SK-N-SH (cell line): ENCODE measurements around the gene IL5. TPM values are rescaled to one million over a fixed set of nuclear protein-coding genes. Genes with fewer than 3 reads are reported as not detected.

Experiments
- CTCF ChIA-PET: fragments of 300-600, 350-600 bp; formaldehyde crosslinking; extraction: SDS; loops from one replicate; lab custom pipeline; 2021; lab: Yijun Ruan, JAX
- POLR2A ChIA-PET: fragments of 350-600 bp; sonication (Branson Sonifier 250); formaldehyde crosslinking; extraction: SDS; loops from one replicate; lab custom pipeline; 2020; ENCODE audit warnings: antibody characterized with exemption, inconsistent platforms; lab: Yijun Ruan, JAX
- DNase-seq: peaks from one replicate; pipeline ENCODE4 v3.0.0; 2012
- H2AFZ ChIP-seq: fragments of 200-600 bp; sonication (generic); 2 replicates; pipeline ENCODE4 v1.8.1; 2016; ENCODE audit warnings: antibody characterized with exemption, mild to moderate bottlenecking, low read depth
- H3F3A ChIP-seq: fragments of 200-600 bp; sonication (generic); replicated peaks from 2 replicates; pipeline ENCODE3; 2016; ENCODE audit warnings: antibody characterized with exemption, mild to moderate bottlenecking; ENCODE audit not compliant: insufficient read depth
- H3K27ac ChIP-seq, 2 experiments: fragments of 200-500 bp in 1 of 2; fragments of 200-600 bp in 1 of 2; sonication (Bioruptor generic) in 1 of 2; sonication (generic), shearing (Covaris generic) in 1 of 2; 2 replicates each; pipeline versions ENCODE4 v1.5.1 to v1.6.1; 2014 to 2016; ENCODE audit warnings: low read depth in 2 of 2, inconsistent platforms in 1 of 2, low read length in 1 of 2, mild to moderate bottlenecking in 1 of 2, mixed read lengths in 1 of 2
- H3K27me3 ChIP-seq: fragments of 200-600 bp; sonication (generic), shearing (Covaris generic); 2 replicates; pipeline ENCODE4 v1.6.1; 2016; ENCODE audit warnings: mixed run types; ENCODE audit not compliant: insufficient read depth
- H3K36me3 ChIP-seq, 2 experiments: fragments of 200-500 bp in 1 of 2; fragments of 200-600 bp in 1 of 2; sonication (Bioruptor generic) in 1 of 2; sonication (generic) in 1 of 2; replicated peaks in 1 of 2; 2 replicates each; pipeline versions ENCODE3 to v1.5.1; 2014 to 2016; ENCODE audit warnings: low read length in 1 of 2, mild to moderate bottlenecking in 1 of 2; ENCODE audit not compliant: insufficient read depth in 2 of 2, control insufficient read depth in 1 of 2
- H3K4me1 ChIP-seq, 2 experiments: fragments of 200-500 bp in 1 of 2; fragments of 200-600 bp in 1 of 2; sonication (Bioruptor generic) in 1 of 2; sonication (generic), shearing (Covaris generic) in 1 of 2; 2 replicates each; pipeline versions ENCODE4 v1.5.1 to v1.6.1; 2014 to 2016; ENCODE audit warnings: low read depth in 1 of 2, low read length in 1 of 2, mixed run types in 1 of 2; ENCODE audit not compliant: insufficient read depth in 2 of 2, control insufficient read depth in 1 of 2
- H3K4me2 ChIP-seq: fragments of 200-600 bp; sonication (generic), shearing (Covaris generic); 2 replicates; pipeline ENCODE4 v1.6.1; 2017; ENCODE audit warnings: mixed run types
- H3K4me3 ChIP-seq, 2 experiments: fragments of 200-500 bp in 1 of 2; fragments of 200-600 bp in 1 of 2; sonication (Bioruptor generic) in 1 of 2; sonication (generic), shearing (Covaris generic) in 1 of 2; 2 replicates each; pipeline versions ENCODE4 v1.5.1 to v1.8.1; 2014 to 2016; ENCODE audit warnings: low read depth in 2 of 2, inconsistent platforms in 1 of 2, low read length in 1 of 2, mild to moderate bottlenecking in 1 of 2, mixed read lengths in 1 of 2, moderate library complexity in 1 of 2
- H3K79me2 ChIP-seq: fragments of 200-600 bp; sonication (generic); 2 replicates; pipeline ENCODE4 v1.8.1; 2017; ENCODE audit warnings: mild to moderate bottlenecking; ENCODE audit not compliant: insufficient read depth
- H3K9ac ChIP-seq: fragments of 200-600 bp; sonication (generic); 2 replicates; pipeline ENCODE4 v1.6.1; 2017; ENCODE audit warnings: mixed run types
- H3K9me2 ChIP-seq: fragments of 200-600 bp; sonication (generic); 2 replicates; pipeline ENCODE4 v1.6.1; 2017; ENCODE audit warnings: mixed run types
- H3K9me3 ChIP-seq: fragments of 200-600 bp; sonication (generic); 2 replicates; pipeline ENCODE4 v1.6.1; 2017; ENCODE audit warnings: mixed run types, mild to moderate bottlenecking, moderate library complexity
- H4K20me1 ChIP-seq: fragments of 200-600 bp; sonication (generic); 2 replicates; pipeline ENCODE4 v1.6.1; 2017; ENCODE audit warnings: mild to moderate bottlenecking, mixed run types; ENCODE audit not compliant: insufficient read depth
- CTCF ChIP-seq: fragments of 200-600 bp; sonication (generic); IDR thresholded peaks from 2 replicates; pipeline ENCODE4 v1.6.1; 2017; ENCODE audit warnings: antibody characterized with exemption, mild to moderate bottlenecking, moderate library complexity
- ELF1 ChIP-seq: IDR thresholded peaks from 2 replicates; pipeline ENCODE4 v1.4.0; 2012
- EZH2phosphoT487 ChIP-seq: fragments of 200-600 bp; sonication (generic); IDR thresholded peaks from 2 replicates; pipeline ENCODE4 v1.6.1; 2017; ENCODE audit warnings: low read depth, mixed run types, mild to moderate bottlenecking, antibody characterized with exemption, moderate library complexity, borderline replicate concordance
- FOSL2 ChIP-seq: IDR thresholded peaks from 2 replicates; pipeline ENCODE4 v1.4.0; 2012; ENCODE audit warnings: low read depth, mild to moderate bottlenecking, moderate library complexity, borderline replicate concordance
- FOXJ3 ChIP-seq: sonication (generic); formaldehyde crosslinking; IDR thresholded peaks from 2 replicates; pipeline ENCODE4 v1.5.1; 2020; ENCODE audit warnings: mild to moderate bottlenecking, missing genetic modification reagents
- FOXM1 ChIP-seq: IDR thresholded peaks from 2 replicates; pipeline ENCODE4 v1.4.0; 2012; ENCODE audit warnings: low read depth, mild to moderate bottlenecking
- GATA2 ChIP-seq: sonication (generic); formaldehyde crosslinking; IDR thresholded peaks from 2 replicates; pipeline ENCODE4 v1.5.0; 2020; ENCODE audit warnings: mild to moderate bottlenecking, missing genetic modification reagents
- MEF2A ChIP-seq: IDR thresholded peaks from 2 replicates; pipeline ENCODE4 v1.4.0; 2012; ENCODE audit warnings: low read depth, borderline replicate concordance
- MXI1 ChIP-seq: IDR thresholded peaks from 2 replicates; pipeline ENCODE4 v1.6.1; 2012; ENCODE audit warnings: mild to moderate bottlenecking, low read depth, low read length, improper control_type of control experiment
- NFIC ChIP-seq: IDR thresholded peaks from 2 replicates; pipeline ENCODE4 v1.4.0; 2012; ENCODE audit warnings: borderline replicate concordance
- NRF1 ChIP-seq: IDR thresholded peaks from 2 replicates; pipeline ENCODE4 v1.6.1; 2012; ENCODE audit warnings: low read depth, mild to moderate bottlenecking, low read length
- POLR2AphosphoS5 ChIP-seq: IDR thresholded peaks from 2 replicates; pipeline ENCODE4 v1.6.1; 2012; ENCODE audit warnings: low read depth, low read length
- RCOR1 ChIP-seq: fragments of 150-350 bp; IDR thresholded peaks from 2 replicates; pipeline ENCODE4 v1.6.1; 2017; ENCODE audit warnings: antibody characterized with exemption, low read length
- RFX5 ChIP-seq: IDR thresholded peaks from 2 replicates; pipeline ENCODE4 v1.6.1; 2012; ENCODE audit warnings: mild to moderate bottlenecking, improper control_type of control experiment, low read length
- SIN3A ChIP-seq: IDR thresholded peaks from 2 replicates; pipeline ENCODE4 v1.6.1; 2012; ENCODE audit warnings: low read depth, mild to moderate bottlenecking, low read length, moderate library complexity, borderline replicate concordance
- SMC3 ChIP-seq: IDR thresholded peaks from 2 replicates; pipeline ENCODE4 v1.6.1; 2012; ENCODE audit warnings: low read depth, low read length, improper control_type of control experiment
- TAF1 ChIP-seq: IDR thresholded peaks from 2 replicates; pipeline ENCODE4 v1.6.1; 2012; ENCODE audit warnings: low read depth, mild to moderate bottlenecking, low read length, moderate library complexity, borderline replicate concordance
- TCF12 ChIP-seq: IDR thresholded peaks from 2 replicates; pipeline ENCODE4 v1.4.0; 2012
- TEAD4 ChIP-seq: IDR thresholded peaks from 2 replicates; pipeline ENCODE4 v1.4.0; 2012; ENCODE audit warnings: mild to moderate bottlenecking, borderline replicate concordance; ENCODE audit not compliant: insufficient read depth
- YY1 ChIP-seq: IDR thresholded peaks from 2 replicates; pipeline ENCODE4 v1.4.0; 2012; ENCODE audit warnings: low read depth, mild to moderate bottlenecking
- WGBS: methylation state at CpG from one replicate; pipeline ENCODE4 v1.1.6; 2017; ENCODE audit warnings: low lambda C conversion rate; 5-methylcytosine and 5-hydroxymethylcytosine counted together
- polyA plus RNA-seq, 3 experiments: library from polyadenylated mRNA; depleted of rRNA; stranded (reverse); fragments of >200 nt; gene quantifications; 2 replicates each; pipeline ENCODE4 v1.2.3, GENCODE V29; 2012
- TF ChIP-seq, protein P1 (sequence below): IDR thresholded peaks from 2 replicates; pipeline ENCODE4 v1.6.1; 2012; ENCODE audit warnings: mild to moderate bottlenecking, low read depth, low read length, moderate library complexity
- TF ChIP-seq, protein P2 (sequence below): IDR thresholded peaks from 2 replicates; pipeline ENCODE4 v1.4.0; 2012; ENCODE audit warnings: low read depth, borderline replicate concordance
- TF ChIP-seq, protein P3 (sequence below): IDR thresholded peaks from 2 replicates; pipeline ENCODE4; 2012
- TF ChIP-seq, protein P4 (sequence below): IDR thresholded peaks from 2 replicates; pipeline ENCODE4 v1.4.0; 2012; ENCODE audit warnings: low read depth

The IL5 gene
- polyA plus RNA-seq, 1 of the 3 experiments (the other 2 are of a cell fraction), result not detected

DNA sequence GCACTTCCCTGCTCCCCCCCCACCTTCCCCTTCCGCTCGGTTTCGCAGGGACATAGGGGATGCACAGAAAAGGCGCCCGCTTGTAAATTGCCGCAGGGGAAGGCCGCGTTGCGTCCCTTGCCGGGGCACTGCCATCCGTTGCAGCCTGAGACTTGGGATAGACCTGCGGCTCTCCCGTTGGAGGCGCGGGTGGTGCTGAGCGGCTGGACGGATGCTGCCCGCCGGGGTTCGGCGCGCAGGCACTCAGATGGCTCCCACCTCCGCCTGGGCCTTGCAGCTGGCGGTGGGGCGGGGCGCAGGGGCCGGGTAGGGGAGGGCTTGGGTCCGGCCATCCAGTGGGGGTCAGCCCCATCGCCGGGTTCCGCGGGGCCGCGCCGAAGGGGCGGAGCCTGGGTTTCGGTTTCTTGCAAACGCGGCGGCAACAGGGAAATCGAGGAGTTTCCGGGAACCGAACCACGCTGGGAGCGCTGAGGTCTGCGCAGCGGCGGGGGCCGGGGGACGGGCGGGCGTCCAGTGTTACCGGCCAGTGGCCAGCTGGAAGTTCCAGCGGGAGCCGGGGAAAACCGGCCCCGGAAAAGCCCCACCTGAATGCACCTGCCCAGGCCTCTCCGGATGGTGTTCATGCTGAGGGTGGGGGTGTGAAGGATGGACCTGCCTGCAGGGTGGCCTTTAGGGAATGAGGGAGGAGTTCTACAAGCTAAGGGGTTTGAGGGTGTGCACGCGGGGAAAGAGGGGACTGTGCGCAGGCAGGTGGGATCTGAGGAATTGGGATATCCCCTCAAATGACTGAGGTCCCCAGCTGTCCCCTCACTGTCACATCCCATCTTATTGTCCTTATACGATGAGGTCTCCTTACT, 46.5 kb downstream of the IL5 start:
- no peaks in the 10 kb centered on the region for H3K9me2 ChIP-seq
- H4K20me1 ChIP-seq, result no peaks in the 10 kb centered on the region
- H3K9ac ChIP-seq, result peak overlapping the region; percentile 84
- H3K79me2 ChIP-seq, result no peaks in the 10 kb centered on the region
- H2AFZ ChIP-seq, result peak overlapping the region; percentile 71
- no peaks in the 10 kb centered on the region for H3K36me3 ChIP-seq
- H3K27me3 ChIP-seq, result no peaks in the 10 kb centered on the region
- ChIA-PET POLR2A (interaction anchor here (0.9 to 2.9 kb wide), 5 partner anchors 9 to 203 kb away, joined by 3 to 13 read pairs (median 3); no protein-coding TSS in a partner anchor), CTCF (interaction anchor here (0.6 to 12.3 kb wide), 14 partner anchors 9 to 427 kb away, joined by 3 to 189 read pairs (median 4); no protein-coding TSS in a partner anchor)
- H3K4me3 ChIP-seq, result peak overlapping the region; percentile 69 to 78
- H3K4me2 ChIP-seq, result peak overlapping the region; percentile 96
- peak overlapping the region; percentile 96 for H3K27ac ChIP-seq
- 9% methylated on average over 32 of the region's 62 CpGs for WGBS
- no peaks in the 10 kb centered on the region for H3K9me3 ChIP-seq
- peaks cover 30% of the 10 kb centered on the region for H3F3A ChIP-seq
- peak; percentile 96 for DNase-seq
- peaks cover 19 to 21% of the 10 kb centered on the region in 2 experiments for H3K4me1 ChIP-seq
- no peak for TF ChIP-seq CTCF
- TF ChIP-seq, protein P1, sequence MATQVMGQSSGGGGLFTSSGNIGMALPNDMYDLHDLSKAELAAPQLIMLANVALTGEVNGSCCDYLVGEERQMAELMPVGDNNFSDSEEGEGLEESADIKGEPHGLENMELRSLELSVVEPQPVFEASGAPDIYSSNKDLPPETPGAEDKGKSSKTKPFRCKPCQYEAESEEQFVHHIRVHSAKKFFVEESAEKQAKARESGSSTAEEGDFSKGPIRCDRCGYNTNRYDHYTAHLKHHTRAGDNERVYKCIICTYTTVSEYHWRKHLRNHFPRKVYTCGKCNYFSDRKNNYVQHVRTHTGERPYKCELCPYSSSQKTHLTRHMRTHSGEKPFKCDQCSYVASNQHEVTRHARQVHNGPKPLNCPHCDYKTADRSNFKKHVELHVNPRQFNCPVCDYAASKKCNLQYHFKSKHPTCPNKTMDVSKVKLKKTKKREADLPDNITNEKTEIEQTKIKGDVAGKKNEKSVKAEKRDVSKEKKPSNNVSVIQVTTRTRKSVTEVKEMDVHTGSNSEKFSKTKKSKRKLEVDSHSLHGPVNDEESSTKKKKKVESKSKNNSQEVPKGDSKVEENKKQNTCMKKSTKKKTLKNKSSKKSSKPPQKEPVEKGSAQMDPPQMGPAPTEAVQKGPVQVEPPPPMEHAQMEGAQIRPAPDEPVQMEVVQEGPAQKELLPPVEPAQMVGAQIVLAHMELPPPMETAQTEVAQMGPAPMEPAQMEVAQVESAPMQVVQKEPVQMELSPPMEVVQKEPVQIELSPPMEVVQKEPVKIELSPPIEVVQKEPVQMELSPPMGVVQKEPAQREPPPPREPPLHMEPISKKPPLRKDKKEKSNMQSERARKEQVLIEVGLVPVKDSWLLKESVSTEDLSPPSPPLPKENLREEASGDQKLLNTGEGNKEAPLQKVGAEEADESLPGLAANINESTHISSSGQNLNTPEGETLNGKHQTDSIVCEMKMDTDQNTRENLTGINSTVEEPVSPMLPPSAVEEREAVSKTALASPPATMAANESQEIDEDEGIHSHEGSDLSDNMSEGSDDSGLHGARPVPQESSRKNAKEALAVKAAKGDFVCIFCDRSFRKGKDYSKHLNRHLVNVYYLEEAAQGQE, result no peak
- no peak for TF ChIP-seq RFX5
- TF ChIP-seq NFIC, result no peak
- TF ChIP-seq TAF1, result peak; percentile 23; the same call in 1 of the 2 replicates
- TF ChIP-seq GATA2 (CRISPR knock-in tag), result no peak
- TF ChIP-seq MXI1, result 0 out of 2 replicates have a peak, but pooled peaks have one; percentile 47
- TF ChIP-seq, protein P2, sequence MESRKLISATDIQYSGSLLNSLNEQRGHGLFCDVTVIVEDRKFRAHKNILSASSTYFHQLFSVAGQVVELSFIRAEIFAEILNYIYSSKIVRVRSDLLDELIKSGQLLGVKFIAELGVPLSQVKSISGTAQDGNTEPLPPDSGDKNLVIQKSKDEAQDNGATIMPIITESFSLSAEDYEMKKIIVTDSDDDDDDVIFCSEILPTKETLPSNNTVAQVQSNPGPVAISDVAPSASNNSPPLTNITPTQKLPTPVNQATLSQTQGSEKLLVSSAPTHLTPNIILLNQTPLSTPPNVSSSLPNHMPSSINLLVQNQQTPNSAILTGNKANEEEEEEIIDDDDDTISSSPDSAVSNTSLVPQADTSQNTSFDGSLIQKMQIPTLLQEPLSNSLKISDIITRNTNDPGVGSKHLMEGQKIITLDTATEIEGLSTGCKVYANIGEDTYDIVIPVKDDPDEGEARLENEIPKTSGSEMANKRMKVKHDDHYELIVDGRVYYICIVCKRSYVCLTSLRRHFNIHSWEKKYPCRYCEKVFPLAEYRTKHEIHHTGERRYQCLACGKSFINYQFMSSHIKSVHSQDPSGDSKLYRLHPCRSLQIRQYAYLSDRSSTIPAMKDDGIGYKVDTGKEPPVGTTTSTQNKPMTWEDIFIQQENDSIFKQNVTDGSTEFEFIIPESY, result no peak
- TF ChIP-seq FOXJ3 (CRISPR knock-in tag), result 0 out of 2 replicates have a peak, but pooled peaks have one; percentile 41
- TF ChIP-seq FOSL2, result no peak; the same call in 1 of the 2 replicates
- TF ChIP-seq MEF2A, result no peak; the same call in 1 of the 2 replicates
- TF ChIP-seq, protein P3, sequence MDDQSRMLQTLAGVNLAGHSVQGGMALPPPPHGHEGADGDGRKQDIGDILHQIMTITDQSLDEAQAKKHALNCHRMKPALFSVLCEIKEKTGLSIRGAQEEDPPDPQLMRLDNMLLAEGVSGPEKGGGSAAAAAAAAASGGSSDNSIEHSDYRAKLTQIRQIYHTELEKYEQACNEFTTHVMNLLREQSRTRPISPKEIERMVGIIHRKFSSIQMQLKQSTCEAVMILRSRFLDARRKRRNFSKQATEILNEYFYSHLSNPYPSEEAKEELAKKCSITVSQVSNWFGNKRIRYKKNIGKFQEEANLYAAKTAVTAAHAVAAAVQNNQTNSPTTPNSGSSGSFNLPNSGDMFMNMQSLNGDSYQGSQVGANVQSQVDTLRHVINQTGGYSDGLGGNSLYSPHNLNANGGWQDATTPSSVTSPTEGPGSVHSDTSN, result peak; percentile 24; the same call in 1 of the 2 replicates
- peak; percentile 48; the same call in 1 of the 2 replicates for TF ChIP-seq POLR2AphosphoS5
- TF ChIP-seq TCF12, result peak; percentile 49
- no peak for TF ChIP-seq NRF1
- TF ChIP-seq ELF1, result peak; percentile 68
- no peak for TF ChIP-seq FOXM1
- TF ChIP-seq SIN3A, result no peak; the same call in 1 of the 2 replicates
- no peak for TF ChIP-seq EZH2phosphoT487
- no peak for TF ChIP-seq TEAD4
- 0 out of 2 replicates have a peak, but pooled peaks have one; percentile 39 for TF ChIP-seq YY1
- TF ChIP-seq, protein P4, sequence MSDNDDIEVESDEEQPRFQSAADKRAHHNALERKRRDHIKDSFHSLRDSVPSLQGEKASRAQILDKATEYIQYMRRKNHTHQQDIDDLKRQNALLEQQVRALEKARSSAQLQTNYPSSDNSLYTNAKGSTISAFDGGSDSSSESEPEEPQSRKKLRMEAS, result no peak; the same call in 1 of the 2 replicates
- no peak for TF ChIP-seq SMC3
- no peak for TF ChIP-seq RCOR1
